Measurements from ENCODE around the gene NFX1. TPM values are rescaled to one million over a fixed set of nuclear protein-coding genes. Genes with fewer than 3 reads are reported as not detected.

The NFX1 gene
- polyA plus RNA-seq, 2 donors: 13.0 to 17.2 TPM

DNA sequence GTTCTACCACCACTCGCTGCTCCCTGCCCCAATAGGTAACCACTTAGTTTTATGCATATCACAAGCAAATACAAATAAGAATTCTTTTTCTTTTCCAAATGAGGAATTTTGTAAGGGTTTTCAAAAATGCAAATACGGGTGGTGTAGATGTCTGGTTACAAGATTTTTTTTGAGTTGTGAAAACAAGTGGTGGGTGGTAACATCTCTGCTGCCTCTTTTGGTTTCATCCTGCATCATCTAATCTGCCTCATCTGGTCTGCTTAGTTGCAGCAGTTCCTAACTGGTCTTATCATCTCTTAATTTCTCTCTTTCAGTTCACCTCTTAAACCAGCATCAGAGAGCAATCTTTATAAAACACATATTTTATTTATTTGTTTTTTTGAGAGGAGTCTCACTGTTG, 5.3 kb downstream of the NFX1 start:
- Histone ChIP-seq H3K4me1 (ENCODE audit: control insufficient read depth in 2 of 2, insufficient read depth in 2 of 2, low read length in 1 of 2) (peaks cover 0 to 2% of the 10 kb centered on the region in 2 donors), H3K4me3 (ENCODE audit: low read depth in 1 of 2, low read length in 2 of 2) (no peak overlapping the region), H3K27ac (ENCODE audit: low read depth in 2 of 2, low read length in 1 of 2) (no peak overlapping the region), H3K9me3 (ENCODE audit: control insufficient read depth in 2 of 2, insufficient read depth in 1 of 2, low read depth in 1 of 2, low read length in 1 of 2) (no peaks in the 10 kb centered on the region), H3K36me3 (ENCODE audit: control insufficient read depth in 2 of 2, insufficient read depth in 2 of 2, low read length in 1 of 2) (peaks cover 8 to 16% of the 10 kb centered on the region in 2 donors), H3K27me3 (ENCODE audit: control insufficient read depth in 1 of 2, insufficient read depth in 2 of 2, low read length in 2 of 2) (no peaks in the 10 kb centered on the region)
- WGBS, 2 donors: 90% methylated on average over 2 of the region's 2 CpGs

DNA sequence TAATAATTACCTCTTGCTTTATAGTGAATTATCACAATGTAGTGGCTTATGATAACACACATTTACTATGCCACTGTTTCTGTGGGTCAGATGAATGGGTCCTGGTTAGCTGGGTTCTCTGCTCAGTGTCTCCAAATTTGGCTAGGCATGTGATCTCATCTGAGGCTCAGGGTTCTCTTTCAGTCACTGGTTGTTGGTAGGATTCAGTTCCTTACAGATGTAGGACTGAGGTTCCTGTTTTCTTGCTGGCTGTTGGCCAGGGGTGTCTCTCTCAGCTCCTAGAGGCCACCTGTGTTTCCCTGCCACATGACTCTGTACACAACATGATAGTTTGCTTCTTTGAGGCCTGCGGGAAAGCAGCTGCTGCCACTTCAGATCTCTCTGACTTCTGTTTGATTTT, 7.1 kb downstream of the NFX1 start:
- no peaks in the 10 kb centered on the region for H3K27me3 ChIP-seq (ENCODE audit: control insufficient read depth in 1 of 2, insufficient read depth in 2 of 2, low read length in 2 of 2)
- peaks cover 8 to 12% of the 10 kb centered on the region in 2 donors for H3K36me3 ChIP-seq (ENCODE audit: control insufficient read depth in 2 of 2, insufficient read depth in 2 of 2, low read length in 1 of 2)
- 50 to 60% methylated on average over 1 of the region's 1 CpG for WGBS, 2 donors
- H3K4me3 ChIP-seq (ENCODE audit: low read depth in 1 of 2, low read length in 2 of 2): no peak overlapping the region
- no peak overlapping the region for H3K27ac ChIP-seq (ENCODE audit: low read depth in 2 of 2, low read length in 1 of 2)
- H3K4me1 ChIP-seq (ENCODE audit: control insufficient read depth in 2 of 2, insufficient read depth in 2 of 2, low read length in 1 of 2): peaks cover 0 to 2% of the 10 kb centered on the region in 2 donors
- H3K9me3 ChIP-seq (ENCODE audit: control insufficient read depth in 2 of 2, insufficient read depth in 1 of 2, low read depth in 1 of 2, low read length in 1 of 2): no peaks in the 10 kb centered on the region

DNA sequence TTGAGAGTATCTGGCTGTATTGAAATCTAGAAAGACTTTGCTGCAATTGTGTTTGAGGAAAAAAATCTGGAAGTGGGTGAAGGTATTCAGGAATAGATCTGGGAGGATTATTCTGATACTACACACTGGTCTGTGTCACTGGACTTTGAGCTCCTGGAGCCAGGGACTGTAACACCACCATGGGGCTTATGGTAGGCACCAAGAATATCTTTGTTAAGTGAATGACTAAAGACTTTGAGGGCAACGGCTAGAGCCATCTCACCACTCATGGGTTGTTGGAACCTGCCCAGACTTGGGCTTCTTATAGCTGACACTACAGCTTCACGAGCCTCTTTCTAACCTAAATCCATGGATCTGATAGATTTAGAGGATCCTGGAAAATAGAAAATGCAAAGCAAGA, 10.2 kb downstream of the NFX1 start:
- WGBS, 2 donors: 68 to 76% methylated on average over 2 of the region's 2 CpGs
- Histone ChIP-seq H3K4me3 (ENCODE audit: low read depth in 1 of 2, low read length in 2 of 2) (no peak overlapping the region), H3K4me1 (ENCODE audit: control insufficient read depth in 2 of 2, insufficient read depth in 2 of 2, low read length in 1 of 2) (peaks cover 0 to 2% of the 10 kb centered on the region in 2 donors), H3K36me3 (ENCODE audit: control insufficient read depth in 2 of 2, insufficient read depth in 2 of 2, low read length in 1 of 2) (peaks cover 19% of the 10 kb centered on the region in 2 donors), H3K27me3 (ENCODE audit: control insufficient read depth in 1 of 2, insufficient read depth in 2 of 2, low read length in 2 of 2) (no peaks in the 10 kb centered on the region), H3K9me3 (ENCODE audit: control insufficient read depth in 2 of 2, insufficient read depth in 1 of 2, low read depth in 1 of 2, low read length in 1 of 2) (no peaks in the 10 kb centered on the region), H3K27ac (ENCODE audit: low read depth in 2 of 2, low read length in 1 of 2) (peak overlapping the region in 1 of 2 donors; percentile 7)

DNA sequence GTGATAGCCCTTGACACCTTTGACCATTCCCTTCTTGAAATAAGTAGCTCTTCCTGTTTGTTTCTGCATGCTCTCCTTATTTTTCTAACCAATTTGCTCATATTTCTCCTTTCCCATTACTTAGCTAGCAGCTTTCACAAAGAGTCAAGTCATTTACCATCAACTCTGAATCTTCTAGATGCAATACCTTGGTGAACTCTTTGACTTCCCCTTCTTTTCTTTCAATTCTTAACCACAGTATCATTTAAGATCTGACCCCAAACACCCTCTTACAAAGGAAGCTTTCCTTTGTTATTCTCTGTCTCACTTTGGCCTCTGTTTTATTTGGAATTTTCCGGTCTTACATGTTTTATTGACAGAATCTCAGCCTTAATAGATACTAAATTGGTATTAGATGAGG, 14.0 kb downstream of the NFX1 start:
- Histone ChIP-seq H3K27me3 (ENCODE audit: control insufficient read depth in 1 of 2, insufficient read depth in 2 of 2, low read length in 2 of 2) (no peaks in the 10 kb centered on the region), H3K27ac (ENCODE audit: low read depth in 2 of 2, low read length in 1 of 2) (no peak overlapping the region), H3K4me1 (ENCODE audit: control insufficient read depth in 2 of 2, insufficient read depth in 2 of 2, low read length in 1 of 2) (peaks cover 0 to under 1% of the 10 kb centered on the region in 2 donors), H3K36me3 (ENCODE audit: control insufficient read depth in 2 of 2, insufficient read depth in 2 of 2, low read length in 1 of 2) (peaks cover 32 to 34% of the 10 kb centered on the region in 2 donors), H3K9me3 (ENCODE audit: control insufficient read depth in 2 of 2, insufficient read depth in 1 of 2, low read depth in 1 of 2, low read length in 1 of 2) (no peaks in the 10 kb centered on the region), H3K4me3 (ENCODE audit: low read depth in 1 of 2, low read length in 2 of 2) (no peak overlapping the region)
- WGBS, 2 donors: 94 to 100% methylated on average over 1 of the region's 1 CpG

GRCh38 chr9:33306037-33306436, 15.7 kb downstream of the NFX1 start:
- 88 to 94% methylated on average over 3 of the region's 3 CpGs for WGBS, 2 donors
- Histone ChIP-seq H3K4me1 (ENCODE audit: control insufficient read depth in 2 of 2, insufficient read depth in 2 of 2, low read length in 1 of 2) (peaks cover 0 to 3% of the 10 kb centered on the region in 2 donors), H3K36me3 (ENCODE audit: control insufficient read depth in 2 of 2, insufficient read depth in 2 of 2, low read length in 1 of 2) (peaks cover 34 to 35% of the 10 kb centered on the region in 2 donors), H3K9me3 (ENCODE audit: control insufficient read depth in 2 of 2, insufficient read depth in 1 of 2, low read depth in 1 of 2, low read length in 1 of 2) (no peaks in the 10 kb centered on the region), H3K27me3 (ENCODE audit: control insufficient read depth in 1 of 2, insufficient read depth in 2 of 2, low read length in 2 of 2) (no peaks in the 10 kb centered on the region), H3K27ac (ENCODE audit: low read depth in 2 of 2, low read length in 1 of 2) (no peak overlapping the region), H3K4me3 (ENCODE audit: low read depth in 1 of 2, low read length in 2 of 2) (no peak overlapping the region)

GRCh38 chr9:33307067-33307466, 16.8 kb downstream of the NFX1 start:
- no peak overlapping the region for H3K4me3 ChIP-seq (ENCODE audit: low read depth in 1 of 2, low read length in 2 of 2)
- H3K36me3 ChIP-seq (ENCODE audit: control insufficient read depth in 2 of 2, insufficient read depth in 2 of 2, low read length in 1 of 2): peaks cover 38 to 39% of the 10 kb centered on the region in 2 donors
- H3K27ac ChIP-seq (ENCODE audit: low read depth in 2 of 2, low read length in 1 of 2): no peak overlapping the region
- WGBS, 2 donors: 77 to 92% methylated on average over 1 of the region's 1 CpG
- no peaks in the 10 kb centered on the region for H3K27me3 ChIP-seq (ENCODE audit: control insufficient read depth in 1 of 2, insufficient read depth in 2 of 2, low read length in 2 of 2)
- no peaks in the 10 kb centered on the region for H3K9me3 ChIP-seq (ENCODE audit: control insufficient read depth in 2 of 2, insufficient read depth in 1 of 2, low read depth in 1 of 2, low read length in 1 of 2)
- peaks cover 0 to 3% of the 10 kb centered on the region in 2 donors for H3K4me1 ChIP-seq (ENCODE audit: control insufficient read depth in 2 of 2, insufficient read depth in 2 of 2, low read length in 1 of 2)

GRCh38 chr9:33309903-33310302, 19.6 kb downstream of the NFX1 start:
- peaks cover 36% of the 10 kb centered on the region in 2 donors for H3K36me3 ChIP-seq (ENCODE audit: control insufficient read depth in 2 of 2, insufficient read depth in 2 of 2, low read length in 1 of 2)
- no peak overlapping the region for H3K4me3 ChIP-seq (ENCODE audit: low read depth in 1 of 2, low read length in 2 of 2)
- no peak overlapping the region for H3K27ac ChIP-seq (ENCODE audit: low read depth in 2 of 2, low read length in 1 of 2)
- H3K9me3 ChIP-seq (ENCODE audit: control insufficient read depth in 2 of 2, insufficient read depth in 1 of 2, low read depth in 1 of 2, low read length in 1 of 2): no peaks in the 10 kb centered on the region
- no peaks in the 10 kb centered on the region for H3K27me3 ChIP-seq (ENCODE audit: control insufficient read depth in 1 of 2, insufficient read depth in 2 of 2, low read length in 2 of 2)
- peaks cover 0 to 3% of the 10 kb centered on the region in 2 donors for H3K4me1 ChIP-seq (ENCODE audit: control insufficient read depth in 2 of 2, insufficient read depth in 2 of 2, low read length in 1 of 2)
- WGBS, 2 donors: 45 to 67% methylated on average over 1 of the region's 1 CpG

- Histone ChIP-seq H3K27me3 (ENCODE audit: control insufficient read depth in 1 of 2, insufficient read depth in 2 of 2, low read length in 2 of 2) (no peaks in the 10 kb centered on the region), H3K9me3 (ENCODE audit: control insufficient read depth in 2 of 2, insufficient read depth in 1 of 2, low read depth in 1 of 2, low read length in 1 of 2) (no peaks in the 10 kb centered on the region), H3K4me1 (ENCODE audit: control insufficient read depth in 2 of 2, insufficient read depth in 2 of 2, low read length in 1 of 2) (peaks cover 0 to 3% of the 10 kb centered on the region in 2 donors), H3K27ac (ENCODE audit: low read depth in 2 of 2, low read length in 1 of 2) (no peak overlapping the region), H3K36me3 (ENCODE audit: control insufficient read depth in 2 of 2, insufficient read depth in 2 of 2, low read length in 1 of 2) (peaks cover 29 to 31% of the 10 kb centered on the region in 2 donors), H3K4me3 (ENCODE audit: low read depth in 1 of 2, low read length in 2 of 2) (no peak overlapping the region)
- WGBS, 2 donors: 50 to 66% methylated on average over 2 of the region's 2 CpGs
These were observed 20.4 kb downstream of the NFX1 start for GRCh38 chr9:33310748-33311147.

DNA sequence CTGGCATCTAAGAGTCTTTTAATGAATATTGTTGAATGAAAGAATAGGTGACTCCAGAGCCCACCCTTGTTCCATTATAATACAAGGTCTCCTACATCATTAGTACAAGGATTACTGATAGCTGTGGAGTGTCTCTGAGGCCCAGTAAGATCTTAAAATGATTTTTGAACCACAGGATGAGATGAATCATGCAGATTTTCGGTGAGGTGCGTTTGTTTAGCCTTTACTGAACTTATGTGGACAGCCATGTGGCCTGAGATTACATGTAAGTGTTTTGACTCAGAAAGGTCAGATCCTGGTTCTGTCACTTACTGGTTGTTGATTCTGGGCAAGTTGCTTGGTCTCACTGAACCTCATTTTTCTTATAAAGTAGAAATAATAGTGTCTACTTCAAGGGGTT, 21.6 kb downstream of the NFX1 start:
- Histone ChIP-seq H3K27me3 (ENCODE audit: control insufficient read depth in 1 of 2, insufficient read depth in 2 of 2, low read length in 2 of 2) (no peaks in the 10 kb centered on the region), H3K9me3 (ENCODE audit: control insufficient read depth in 2 of 2, insufficient read depth in 1 of 2, low read depth in 1 of 2, low read length in 1 of 2) (no peaks in the 10 kb centered on the region), H3K27ac (ENCODE audit: low read depth in 2 of 2, low read length in 1 of 2) (no peak overlapping the region), H3K36me3 (ENCODE audit: control insufficient read depth in 2 of 2, insufficient read depth in 2 of 2, low read length in 1 of 2) (peaks cover 22 to 23% of the 10 kb centered on the region in 2 donors), H3K4me3 (ENCODE audit: low read depth in 1 of 2, low read length in 2 of 2) (no peak overlapping the region), H3K4me1 (ENCODE audit: control insufficient read depth in 2 of 2, insufficient read depth in 2 of 2, low read length in 1 of 2) (peaks cover 0 to 3% of the 10 kb centered on the region in 2 donors)
- WGBS, 2 donors: 73 to 81% methylated on average over 2 of the region's 2 CpGs

DNA sequence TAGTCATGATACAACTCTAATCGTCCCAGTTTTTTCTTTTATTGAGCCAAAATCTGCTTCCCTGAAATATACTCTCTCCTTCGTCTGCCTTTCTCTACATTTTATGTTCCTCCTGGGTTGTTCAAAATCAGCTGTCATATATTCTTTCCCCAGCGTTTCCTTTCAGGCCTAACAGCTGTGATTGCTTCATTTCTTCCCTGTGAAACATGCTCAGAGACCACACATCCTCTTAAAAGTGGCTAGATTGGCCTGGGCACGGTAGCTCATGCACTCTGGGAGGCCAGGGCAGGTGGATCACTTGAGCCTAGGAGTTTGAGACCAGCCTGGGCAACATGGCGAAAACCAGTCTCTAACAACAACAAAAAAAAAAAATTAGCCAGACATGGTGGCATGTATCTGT, 25.1 kb downstream of the NFX1 start:
- Histone ChIP-seq H3K9me3 (ENCODE audit: control insufficient read depth in 2 of 2, insufficient read depth in 1 of 2, low read depth in 1 of 2, low read length in 1 of 2) (no peaks in the 10 kb centered on the region), H3K4me1 (ENCODE audit: control insufficient read depth in 2 of 2, insufficient read depth in 2 of 2, low read length in 1 of 2) (no peaks in the 10 kb centered on the region), H3K4me3 (ENCODE audit: low read depth in 1 of 2, low read length in 2 of 2) (no peak overlapping the region), H3K36me3 (ENCODE audit: control insufficient read depth in 2 of 2, insufficient read depth in 2 of 2, low read length in 1 of 2) (peaks cover 14 to 20% of the 10 kb centered on the region in 2 donors), H3K27ac (ENCODE audit: low read depth in 2 of 2, low read length in 1 of 2) (no peak overlapping the region), H3K27me3 (ENCODE audit: control insufficient read depth in 1 of 2, insufficient read depth in 2 of 2, low read length in 2 of 2) (no peaks in the 10 kb centered on the region)
- WGBS, 2 donors: 79 to 87% methylated on average over 5 of the region's 5 CpGs

Measured in esophagus (tissue), 2 donors.